Loucy (cell line): ENCODE data around the gene PLAC8L1.

ENCODE experiments used
- H2AFZ ChIP-seq: fragments of 200-600 bp; sonication (generic); 2 replicates; pipeline ENCODE4 v1.6.0; 2016; ENCODE audit warnings: antibody characterized with exemption, mild to moderate bottlenecking, low read length, moderate library complexity
- H3F3A ChIP-seq: fragments of 200-600 bp; 2 replicates; pipeline ENCODE4 v1.6.0; 2016; ENCODE audit warnings: antibody characterized with exemption, low read depth, mild to moderate bottlenecking
- H3K27me3 ChIP-seq: fragments of 200-600 bp; sonication (generic); 2 replicates; pipeline ENCODE4 v1.6.1; 2014; ENCODE audit warnings: low read length, mild to moderate bottlenecking; ENCODE audit not compliant: insufficient read depth, poor library complexity, severe bottlenecking
- H3K36me3 ChIP-seq: fragments of 200-600 bp; sonication (generic); 2 replicates; pipeline ENCODE4 v1.6.1; 2016; ENCODE audit warnings: low read length; ENCODE audit not compliant: insufficient read depth
- H3K4me1 ChIP-seq: fragments of 200-600 bp; sonication (generic); 2 replicates; pipeline ENCODE4 v1.5.1; 2014; ENCODE audit warnings: low read length, mild to moderate bottlenecking; ENCODE audit not compliant: insufficient read depth, poor library complexity, severe bottlenecking
- H3K4me2 ChIP-seq: fragments of 200-600 bp; sonication (generic); 2 replicates; pipeline ENCODE4 v1.6.0; 2014; ENCODE audit warnings: antibody characterized with exemption, low read length, low read depth, mild to moderate bottlenecking; ENCODE audit not compliant: poor library complexity, severe bottlenecking
- H3K4me3 ChIP-seq: fragments of 200-600 bp; sonication (generic); 2 replicates; pipeline ENCODE4 v1.5.1; 2014; ENCODE audit warnings: low read length, mild to moderate bottlenecking, mixed read lengths; ENCODE audit not compliant: poor library complexity, severe bottlenecking
- H3K79me2 ChIP-seq: fragments of 200-600 bp; sonication (generic); 2 replicates; pipeline ENCODE4 v1.6.1; 2014; ENCODE audit warnings: low read length; ENCODE audit not compliant: insufficient read depth
- H3K9ac ChIP-seq: fragments of 200-600 bp; sonication (generic); 2 replicates; pipeline ENCODE4 v1.6.0; 2014; ENCODE audit warnings: mild to moderate bottlenecking, low read depth, low read length, moderate library complexity; ENCODE audit not compliant: poor library complexity, severe bottlenecking
- H3K9me2 ChIP-seq: fragments of 200-600 bp; sonication (generic); replicated peaks from 2 replicates; pipeline ENCODE4 v1.6.1; 2016; ENCODE audit warnings: low read depth, low read length, mixed read lengths
- H3K9me3 ChIP-seq: fragments of 200-600 bp; sonication (generic); 2 replicates; pipeline ENCODE4 v1.6.1; 2014; ENCODE audit warnings: mild to moderate bottlenecking, antibody characterized with exemption, low read length, low read depth; ENCODE audit not compliant: insufficient read depth
- H4K20me1 ChIP-seq: fragments of 200-600 bp; sonication (generic); 2 replicates; pipeline ENCODE4 v1.6.0; 2014; ENCODE audit warnings: antibody characterized with exemption, low read length, mild to moderate bottlenecking; ENCODE audit not compliant: insufficient read depth, poor library complexity, severe bottlenecking
- CTCF ChIP-seq: fragments of 200-600 bp; sonication (generic); conservative IDR thresholded peaks from 2 replicates; pipeline ENCODE4 v1.5.1; 2014; ENCODE audit warnings: mild to moderate bottlenecking, antibody characterized with exemption, low read length
- EZH2phosphoT487 ChIP-seq: fragments of 200-600 bp; IDR thresholded peaks from 2 replicates; pipeline ENCODE4 v1.6.1; 2018; ENCODE audit warnings: antibody characterized with exemption, mild to moderate bottlenecking, moderate library complexity, borderline replicate concordance

PLAC8L1 gene

GRCh38 chr5:146071171-146071570, 34.2 kb downstream of the PLAC8L1 start:
- Histone ChIP-seq H3K4me1 (no peaks in the 10 kb centered on the region), H3F3A (no peaks in the 10 kb centered on the region)

GRCh38 chr5:146070746-146071145, 34.6 kb downstream of the PLAC8L1 start:
- no peak overlapping the region for H3K4me2 ChIP-seq
- TF ChIP-seq EZH2phosphoT487 (no peak), CTCF (no peak)
- H4K20me1 ChIP-seq, result no peaks in the 10 kb centered on the region

More at GRCh38 chr5:146071171-146071570, 34.2 kb downstream of the PLAC8L1 start:
- Histone ChIP-seq H3K27me3 (no peaks in the 10 kb centered on the region), H3K9ac (no peak overlapping the region), H3K4me2 (no peak overlapping the region), H3K4me3 (no peak overlapping the region), H3K36me3 (no peaks in the 10 kb centered on the region), H2AFZ (no peak overlapping the region), H3K9me3 (no peaks in the 10 kb centered on the region), H4K20me1 (no peaks in the 10 kb centered on the region), H3K79me2 (no peaks in the 10 kb centered on the region), H3K9me2 (no peaks in the 10 kb centered on the region)
- TF ChIP-seq EZH2phosphoT487, result no peak
- TF ChIP-seq CTCF, result no peak

GRCh38 chr5:146069780-146070099, 35.6 kb downstream of the PLAC8L1 start:
- Histone ChIP-seq H3K4me2 (no peak overlapping the region), H3K79me2 (no peaks in the 10 kb centered on the region), H3K9me2 (no peaks in the 10 kb centered on the region), H3K27me3 (no peaks in the 10 kb centered on the region), H3K4me1 (no peaks in the 10 kb centered on the region), H4K20me1 (no peaks in the 10 kb centered on the region), H3K9ac (no peak overlapping the region), H3K9me3 (no peaks in the 10 kb centered on the region), H3K36me3 (no peaks in the 10 kb centered on the region), H2AFZ (no peak overlapping the region), H3F3A (no peaks in the 10 kb centered on the region), H3K4me3 (no peak overlapping the region)
- TF ChIP-seq EZH2phosphoT487, result no peak
- no peak for TF ChIP-seq CTCF

More at GRCh38 chr5:146070746-146071145, 34.6 kb downstream of the PLAC8L1 start:
- H2AFZ ChIP-seq, result no peak overlapping the region
- no peaks in the 10 kb centered on the region for H3K36me3 ChIP-seq
- no peaks in the 10 kb centered on the region for H3K4me1 ChIP-seq
- no peak overlapping the region for H3K4me3 ChIP-seq
- H3K79me2 ChIP-seq, result no peaks in the 10 kb centered on the region
- no peaks in the 10 kb centered on the region for H3F3A ChIP-seq
- no peaks in the 10 kb centered on the region for H3K27me3 ChIP-seq
- H3K9me3 ChIP-seq, result no peaks in the 10 kb centered on the region
- no peaks in the 10 kb centered on the region for H3K9me2 ChIP-seq
- H3K9ac ChIP-seq, result no peak overlapping the region
